Epithelial cell of proximal tubule (primary cell): Measurements from ENCODE around the gene MITD1. TPM values are rescaled to one million over a fixed set of nuclear protein-coding genes. Genes with fewer than 3 reads are reported as not detected.

Source experiments
- DNase-seq: peaks from one replicate; pipeline ENCODE4 v3.0.0-alpha.2; 2011; ENCODE audit warnings: low read depth
- H3K4me3 ChIP-seq: 2 replicates; pipeline ENCODE4 v1.5.1; 2011; ENCODE audit warnings: low read depth, mild to moderate bottlenecking, low read length
- CTCF ChIP-seq: conservative IDR thresholded peaks from 2 replicates; pipeline ENCODE4 v1.5.1; 2012; ENCODE audit warnings: low read depth, mild to moderate bottlenecking, low read length
- total RNA-seq: library from RNA; depleted of rRNA; stranded (reverse); fragments of >200 nt; gene quantifications from 2 replicates; pipeline ENCODE4 v1.2.3, GENCODE V29; 2015

Gene MITD1
- 39.0 and 45.7 TPM in 2 replicates for total RNA-seq

DNA sequence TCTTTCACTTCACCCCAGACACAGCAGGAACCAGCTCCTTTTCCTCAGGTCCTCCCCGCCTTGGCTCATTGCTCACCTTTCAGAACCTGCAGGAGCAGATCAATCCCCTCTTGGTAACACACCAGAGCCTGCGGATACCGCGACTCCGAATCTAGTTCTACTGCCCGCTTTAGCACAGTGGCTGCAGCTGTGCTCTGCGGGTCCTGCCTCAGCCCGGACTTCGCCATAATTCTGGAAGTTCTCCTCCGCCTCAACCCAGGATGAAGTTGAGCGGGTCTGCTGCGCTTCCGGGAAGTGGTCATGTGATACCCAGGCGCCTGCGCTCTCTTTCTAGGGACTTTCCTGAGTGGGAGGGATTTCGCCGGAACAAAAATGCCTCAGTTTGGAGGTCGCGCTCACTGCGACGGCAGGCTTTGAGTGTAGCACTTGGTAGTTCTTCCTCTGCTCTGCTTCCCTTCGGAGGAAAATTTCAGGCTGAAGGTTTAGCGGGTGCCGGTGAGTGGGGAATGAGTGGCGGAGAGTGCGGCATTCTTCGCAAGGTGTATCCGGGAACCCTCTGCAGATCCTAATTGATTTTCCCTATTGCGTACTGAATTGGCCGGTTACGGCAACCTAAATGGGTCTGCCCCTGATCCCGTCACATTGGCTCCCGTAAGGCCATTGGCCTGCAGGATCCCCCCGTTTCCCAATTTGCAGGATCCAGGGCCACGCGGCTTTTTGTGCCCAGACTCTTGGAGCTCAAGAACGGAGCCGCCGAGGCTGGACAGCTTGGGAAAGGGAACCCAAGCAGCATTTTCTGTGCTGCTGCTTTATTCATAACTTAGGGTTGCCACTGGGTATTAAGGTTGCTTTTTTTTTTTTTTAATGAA is at the start of gene MITD1, which contains the start of gene MRPL30:
TSS of gene MITD1 (minus strand) at position 304 of the 869 bp plus-strand sequence. CDS start at position 227, 77 bp downstream.
TSS of gene MRPL30 (plus strand) at position 430 of the 869 bp plus-strand sequence. CDS start 5,020 bp downstream, outside the sequence.
- peak within 1 kb of the TSS; percentile 87 for H3K4me3 ChIP-seq
- no peak for TF ChIP-seq CTCF
- peak; percentile 89 for DNase-seq

- no peak overlapping the region for H3K4me3 ChIP-seq
- no peak for TF ChIP-seq CTCF
- DNase-seq = no peak
These were observed 37.2 kb upstream of the MITD1 start for GRCh38 chr2:99217929-99218501.

DNA sequence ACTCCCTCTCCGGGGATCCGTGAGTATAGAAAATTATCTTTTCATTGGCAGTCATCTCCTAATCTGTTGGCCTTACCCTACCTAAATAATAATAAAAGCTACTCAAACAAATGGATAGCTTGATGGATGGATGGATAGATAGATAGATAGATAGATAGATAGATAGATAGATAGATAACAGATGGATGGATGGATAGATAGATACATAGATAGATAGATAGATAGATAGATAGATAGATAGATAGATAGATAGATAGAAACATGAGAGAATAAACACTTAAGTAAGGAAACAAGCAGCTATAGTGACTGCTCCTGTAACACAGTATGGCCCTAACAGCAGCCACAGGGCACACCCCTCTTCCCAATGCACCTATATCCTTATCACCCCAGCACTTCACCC is 35.2 kb upstream of the MITD1 start:
- no peak overlapping the region for H3K4me3 ChIP-seq
- TF ChIP-seq CTCF = no peak

DNA sequence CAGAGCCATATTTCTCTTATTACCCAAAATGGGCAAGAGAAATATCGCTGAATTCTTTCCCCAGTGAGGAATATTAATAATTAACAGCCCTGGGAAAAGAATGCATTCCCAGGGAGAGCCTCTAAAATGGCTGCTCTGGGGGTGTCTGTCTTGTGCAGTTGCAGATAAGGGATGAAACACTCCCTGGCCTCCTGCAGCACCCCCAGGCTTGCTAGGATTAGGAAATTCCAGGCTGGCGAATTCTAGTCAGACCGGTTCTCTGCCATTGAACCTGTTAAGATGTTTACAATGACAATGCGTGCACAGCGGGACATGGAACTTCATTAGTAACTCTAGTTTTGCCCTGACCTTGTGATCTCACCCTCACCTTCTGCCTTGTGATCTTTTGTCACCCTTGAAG is 24.6 kb upstream of the MITD1 start:
- no peak for TF ChIP-seq CTCF
- DNase-seq = no peak
- no peak overlapping the region for H3K4me3 ChIP-seq

More for the DNA sequence above, 35.2 kb upstream of the MITD1 start:
- no peak for DNase-seq

- peak; percentile 32 for TF ChIP-seq CTCF
- no peak for DNase-seq
- no peak overlapping the region for H3K4me3 ChIP-seq
These were observed 21.3 kb upstream of the MITD1 start for GRCh38 chr2:99201959-99202678.

DNA sequence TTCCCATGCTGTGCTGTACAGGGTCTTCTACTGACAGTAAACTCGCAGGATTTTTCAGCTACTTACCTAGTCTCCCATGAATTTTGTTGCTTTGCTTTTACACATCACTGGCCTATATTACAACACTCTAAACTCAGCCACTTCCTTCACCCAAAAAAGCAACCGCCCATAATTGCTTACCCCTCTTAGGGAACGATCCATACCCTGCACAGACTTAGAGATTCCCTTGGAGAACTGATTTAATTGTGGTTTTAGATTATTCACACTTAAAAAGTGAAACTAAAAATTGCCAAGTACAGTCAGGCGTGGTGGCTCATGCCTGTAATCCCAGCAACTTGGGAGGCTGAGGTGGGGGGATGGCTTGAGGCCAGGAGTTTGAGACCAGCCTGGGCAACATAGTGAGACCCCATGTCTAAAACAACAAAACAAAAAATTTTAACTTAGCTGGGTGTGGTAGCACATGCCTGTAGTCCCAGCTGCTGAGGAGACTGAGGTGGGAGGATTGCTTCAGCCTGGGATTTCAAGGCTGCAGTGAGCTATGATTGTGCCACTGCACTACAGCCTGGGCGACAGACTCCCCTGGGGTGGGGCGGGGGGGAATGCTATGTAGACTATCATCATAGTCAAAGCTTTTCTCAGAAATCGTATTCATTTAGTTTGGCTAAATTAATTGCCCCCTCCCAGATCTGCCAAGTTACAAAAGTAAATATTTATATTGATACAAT is 19.4 kb upstream of the MITD1 start:
- no peak for DNase-seq
- no peak overlapping the region for H3K4me3 ChIP-seq
- TF ChIP-seq CTCF = no peak
